OCI-LY7 (cell line): ENCODE results near the gene STRC. TPM values are rescaled to one million over a fixed set of nuclear protein-coding genes. Genes with fewer than 3 reads are reported as not detected.
A peak's percentile ranks its signal among the peaks of the same experiment; 100 is the strongest.
"Not testable (repeated sequence)": the region's sequence is repeated elsewhere in the genome, so short reads cannot be mapped to it uniquely, and the experiment has no call there.

Experiments
- BruUV-seq: library from RNA; stranded (reverse); fragments of 400-500 nt; replicated peaks from 2 replicates; lab custom pipeline; 2021; lab: Mats Ljungman, UMichigan
- CTCF ChIA-PET: fragments of 300-600 bp; sonication (Branson Sonifier 250); formaldehyde crosslinking; loops from one replicate; lab custom pipeline; 2022; ENCODE audit warnings: antibody characterized with exemption; ENCODE audit not compliant: unreplicated experiment; lab: Charles Lee
- POLR2A ChIA-PET: fragments of 300-600 bp; sonication (Branson Sonifier 250); formaldehyde crosslinking; loops from one replicate; lab custom pipeline; 2022; ENCODE audit warnings: antibody characterized with exemption; lab: Charles Lee
- DNase-seq: peaks from one replicate; pipeline ENCODE4 v3.0.0-alpha.2; 2015; ENCODE audit warnings: low spot score
- H2AFZ ChIP-seq: fragments of 200-600 bp; sonication (generic), shearing (Covaris generic); 2 replicates; pipeline ENCODE4 v1.6.1; 2014; ENCODE audit warnings: mild to moderate bottlenecking, antibody characterized with exemption, low read length, moderate library complexity
- H3K27ac ChIP-seq: fragments of 200-600 bp; sonication (generic); 2 replicates; pipeline ENCODE4 v1.5.1; 2014; ENCODE audit warnings: mixed run types, low read depth, mild to moderate bottlenecking, moderate library complexity, low read length, inconsistent platforms; ENCODE audit not compliant: poor library complexity, severe bottlenecking
- H3K36me3 ChIP-seq: fragments of 200-600 bp; sonication (generic); 2 replicates; pipeline ENCODE4 v1.6.1; 2014; ENCODE audit warnings: mild to moderate bottlenecking, antibody characterized with exemption, low read length, moderate library complexity, mixed read lengths; ENCODE audit not compliant: insufficient read depth
- H3K4me1 ChIP-seq: fragments of 200-600 bp; sonication (generic); 2 replicates; pipeline ENCODE4 v1.5.1; 2014; ENCODE audit warnings: mild to moderate bottlenecking, low read length; ENCODE audit not compliant: insufficient read depth, poor library complexity, severe bottlenecking
- H3K4me2 ChIP-seq: fragments of 200-600 bp; sonication (generic); 2 replicates; pipeline ENCODE4 v1.6.1; 2014; ENCODE audit warnings: mild to moderate bottlenecking, low read length
- H3K4me3 ChIP-seq: fragments of 200-600 bp; sonication (generic); 2 replicates; pipeline ENCODE4 v1.5.1; 2014; ENCODE audit warnings: mild to moderate bottlenecking, low read depth, low read length; ENCODE audit not compliant: poor library complexity, severe bottlenecking
- H3K79me2 ChIP-seq: fragments of 200-600 bp; sonication (generic); 2 replicates; pipeline ENCODE4 v1.6.1; 2016; ENCODE audit warnings: low read depth, mild to moderate bottlenecking, low read length, moderate library complexity, mixed read lengths; ENCODE audit not compliant: insufficient read depth
- H3K9me2 ChIP-seq: fragments of 200-600 bp; sonication (generic); 2 replicates; pipeline ENCODE4 v1.6.1; 2016; ENCODE audit warnings: mild to moderate bottlenecking, low read length, mixed read lengths; ENCODE audit not compliant: insufficient read depth
- H3K9me3 ChIP-seq: fragments of 200-600 bp; sonication (generic); 2 replicates; pipeline ENCODE4 v1.6.1; 2014; ENCODE audit warnings: mild to moderate bottlenecking, mixed run types, low read length, mixed read lengths
- H4K20me1 ChIP-seq: fragments of 200-600 bp; sonication (generic); 2 replicates; pipeline ENCODE4 v1.6.1; 2014; ENCODE audit warnings: mild to moderate bottlenecking, antibody characterized with exemption, low read length, moderate library complexity, mixed read lengths; ENCODE audit not compliant: insufficient read depth
- intact Hi-C: fragments of 100-400 bp; cut with micrococcal nuclease; formaldehyde crosslinking; loops from one replicate; pipeline ENCODE4 v1.10.0; 2022; ENCODE audit not compliant: unreplicated experiment
- total RNA-seq, 2 experiments: library from RNA; depleted of rRNA in 1 of 2; stranded (reverse); fragments of >200 nt in 1 of 2; shearing (Covaris generic) in 1 of 2; gene quantifications; 2 replicates each; pipeline ENCODE4 v1.2.3, GENCODE V29; 2014 to 2022

Gene STRC
- total RNA-seq, 2 experiments from 2014 or later, result 1.5 to 2.1 TPM

- H3K4me3 ChIP-seq, H3K4me2 ChIP-seq, H3K36me3 ChIP-seq, POLR2A ChIA-PET, H3K27ac ChIP-seq, H3K4me1 ChIP-seq, intact Hi-C loops, H3K9me2 ChIP-seq, H3K9me3 ChIP-seq, DNase-seq, CTCF ChIA-PET, H4K20me1 ChIP-seq, H2AFZ ChIP-seq, BruUV-seq, H3K79me2 ChIP-seq: not testable (repeated sequence)
Observed at GRCh38 chr15:43599131-43599530, 19.5 kb downstream of the STRC start.

- H3K9me3 ChIP-seq, H3K79me2 ChIP-seq, H4K20me1 ChIP-seq, H3K4me1 ChIP-seq, H3K36me3 ChIP-seq, CTCF ChIA-PET, H3K9me2 ChIP-seq, H3K27ac ChIP-seq, H3K4me3 ChIP-seq, DNase-seq, intact Hi-C loops, H2AFZ ChIP-seq, POLR2A ChIA-PET, H3K4me2 ChIP-seq: not testable (repeated sequence)
- TSS peak; percentile 97 for BruUV-seq
Observed at GRCh38 chr15:43593328-43594190, 25.0 kb downstream of the STRC start, which contains the start of gene CKMT1B. Gene CKMT1B (plus strand): TSS chr15:43594027. CDS start chr15:43594219, 192 bp downstream.

GRCh38 chr15:43592841-43593240 lies 25.8 kb downstream of the STRC start:
- H3K4me2 ChIP-seq, intact Hi-C loops, CTCF ChIA-PET, H4K20me1 ChIP-seq, H3K4me3 ChIP-seq, H3K4me1 ChIP-seq, H2AFZ ChIP-seq, H3K36me3 ChIP-seq, H3K9me2 ChIP-seq, BruUV-seq, POLR2A ChIA-PET, H3K27ac ChIP-seq, H3K79me2 ChIP-seq, H3K9me3 ChIP-seq, DNase-seq: not testable (repeated sequence)

GRCh38 chr15:43589778-43590466 lies 28.7 kb downstream of the STRC start, which contains the start of gene PPIP5K1:
Gene PPIP5K1 (minus strand): TSS chr15:43590208. CDS start chr15:43584504, 5,704 bp downstream.
- DNase-seq, H3K9me3 ChIP-seq, CTCF ChIA-PET, H3K9me2 ChIP-seq, H3K79me2 ChIP-seq, H3K4me2 ChIP-seq, POLR2A ChIA-PET, H3K4me3 ChIP-seq, H3K27ac ChIP-seq, H2AFZ ChIP-seq, intact Hi-C loops, BruUV-seq, H3K36me3 ChIP-seq, H3K4me1 ChIP-seq, H4K20me1 ChIP-seq: not testable (repeated sequence)

GRCh38 chr15:43574607-43575006 lies 44.0 kb downstream of the STRC start:
- BruUV-seq, H3K9me3 ChIP-seq, H3K4me1 ChIP-seq, H2AFZ ChIP-seq, H3K79me2 ChIP-seq, CTCF ChIA-PET, H4K20me1 ChIP-seq, intact Hi-C loops, H3K4me2 ChIP-seq, POLR2A ChIA-PET, H3K4me3 ChIP-seq, H3K9me2 ChIP-seq, H3K36me3 ChIP-seq, H3K27ac ChIP-seq, DNase-seq: not testable (repeated sequence)

- H2AFZ ChIP-seq, H4K20me1 ChIP-seq, CTCF ChIA-PET, intact Hi-C loops, H3K36me3 ChIP-seq, DNase-seq, BruUV-seq, H3K79me2 ChIP-seq, H3K4me2 ChIP-seq, H3K27ac ChIP-seq, H3K9me3 ChIP-seq, H3K4me1 ChIP-seq, H3K4me3 ChIP-seq, H3K9me2 ChIP-seq, POLR2A ChIA-PET: not testable (repeated sequence)
Observed at GRCh38 chr15:43566615-43567014, 52.0 kb downstream of the STRC start.
